Lower leg skin (tissue), 4 donors: Measurements from ENCODE around the gene SMIM8. TPM values are rescaled to one million over a fixed set of nuclear protein-coding genes. Genes with fewer than 3 reads are reported as not detected.

ENCODE experiments used
- DNase-seq, 2 donors: peaks; one replicate each; pipeline ENCODE4 v3.0.0-alpha.2; 2019; ENCODE audit warnings: low spot score in 2 of 2
- H3K4me3 ChIP-seq: fragments of 200-600 bp; sonication (generic); 2 replicates; pipeline ENCODE4 v1.5.1; 2017; ENCODE audit warnings: mild to moderate bottlenecking, low read depth; ENCODE audit not compliant: poor library complexity, severe bottlenecking
- CTCF ChIP-seq, 3 donors: fragments of 450-650 bp; IDR thresholded peaks; one replicate each; pipeline ENCODE4 v1.5.1; 2016; ENCODE audit warnings: antibody characterized with exemption in 3 of 3, mild to moderate bottlenecking in 3 of 3, moderate library complexity in 2 of 3
- POLR2A ChIP-seq, 2 donors: fragments of 450-650 bp; IDR thresholded peaks; one replicate each; pipeline ENCODE4 v1.6.1; 2016 to 2017; ENCODE audit warnings: antibody characterized with exemption in 2 of 2, mild to moderate bottlenecking in 1 of 2, moderate library complexity in 1 of 2
- WGBS, 2 donors: methylation state at CpG; one replicate each; pipeline ENCODE4 v1.1.5; 2018; 5-methylcytosine and 5-hydroxymethylcytosine counted together
- intact Hi-C: fragments of 100-400 bp; cut with DNase I; formaldehyde crosslinking; loops from one replicate; pipeline ENCODE4 v1.15.0; 2023; ENCODE audit warnings: low total_unique reads
- total RNA-seq, 4 donors: library from RNA; depleted of rRNA; stranded (reverse); fragments of >200 nt; gene quantifications; one replicate each; pipeline ENCODE4 v1.1.0, GENCODE V29; 2016

The SMIM8 gene
- total RNA-seq, 4 donors from 2014 or later, result 3.1 to 6.2 (median 4.5) TPM

GRCh38 chr6:87364602-87365252, 42.3 kb downstream of the SMIM8 start:
- no peak for DNase-seq
- no peak for TF ChIP-seq CTCF (IDR thresholded peaks at IDR 0.05)
- no peak for TF ChIP-seq POLR2A (IDR thresholded peaks at IDR 0.05)
- intact Hi-C loops, result no loop called here
- 82 to 83% methylated on average over 5 of the region's 5 CpGs for WGBS, 2 donors
- H3K4me3 ChIP-seq, result no peak overlapping the region

DNA sequence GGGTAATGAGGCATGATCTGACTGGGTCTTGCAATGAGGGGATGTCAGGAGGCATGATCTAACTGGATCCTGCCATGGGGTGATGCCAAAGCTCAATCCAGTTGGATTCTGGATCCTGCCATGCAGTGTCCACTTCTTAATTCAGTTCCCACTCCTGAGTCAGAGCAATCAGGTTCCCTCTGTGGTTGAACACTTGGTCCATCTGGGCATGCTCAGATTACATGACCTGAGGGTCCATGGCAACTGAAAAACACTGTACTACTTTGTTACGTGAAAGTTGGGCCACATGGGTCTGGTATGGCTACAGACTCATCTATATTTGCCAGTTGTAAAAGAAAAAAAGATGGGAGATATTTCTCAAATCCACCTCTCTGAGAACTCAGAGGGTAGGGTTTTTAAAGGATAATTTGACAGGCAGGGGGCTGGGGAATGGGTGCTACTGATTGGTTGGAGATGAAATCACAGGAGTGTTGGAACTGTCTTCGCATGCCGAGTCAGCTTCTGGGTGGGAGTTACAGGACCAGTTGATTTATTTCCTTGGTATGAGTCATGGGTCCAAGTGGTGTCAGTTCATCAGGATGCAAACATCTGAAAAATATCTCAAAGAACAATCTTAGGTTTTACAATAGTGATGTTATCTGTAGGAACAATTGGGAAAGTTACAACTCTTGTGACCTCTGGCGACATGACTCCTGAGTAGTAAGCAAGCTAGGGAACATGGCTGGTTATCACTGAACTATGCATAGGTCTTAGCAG, 43.9 kb downstream of the SMIM8 start:
- TF ChIP-seq POLR2A (IDR thresholded peaks at IDR 0.05) (no peak), CTCF (IDR thresholded peaks at IDR 0.05) (no peak)
- DNase-seq, result no peak
- no peak overlapping the region for H3K4me3 ChIP-seq
- intact Hi-C loops, result no loop called here
- 67 to 82% methylated on average over 4 of the region's 4 CpGs for WGBS, 2 donors

GRCh38 chr6:87366899-87367298, 44.5 kb downstream of the SMIM8 start:
- H3K4me3 ChIP-seq, result no peak overlapping the region
- TF ChIP-seq CTCF (IDR thresholded peaks at IDR 0.05) (no peak), POLR2A (IDR thresholded peaks at IDR 0.05) (no peak)
- DNase-seq, result no peak
- intact Hi-C loops, result no loop called here
- 68 to 86% methylated on average over 3 of the region's 3 CpGs for WGBS, 2 donors

- no peak overlapping the region for H3K4me3 ChIP-seq
- intact Hi-C loops, result no loop called here
- WGBS, 2 donors, result 92 to 95% methylated on average over 2 of the region's 2 CpGs
- DNase-seq, result no peak
- TF ChIP-seq POLR2A (IDR thresholded peaks at IDR 0.05) (no peak), CTCF (IDR thresholded peaks at IDR 0.05) (no peak)
Measured at GRCh38 chr6:87373377-87373776, 51.0 kb downstream of the SMIM8 start.

- intact Hi-C loops, result no loop called here
- TF ChIP-seq CTCF (IDR thresholded peaks at IDR 0.05) (no peak), POLR2A (IDR thresholded peaks at IDR 0.05) (no peak)
- DNase-seq, result no peak
Measured at GRCh38 chr6:87375315-87375714, 52.9 kb downstream of the SMIM8 start.

More at GRCh38 chr6:87375315-87375714, 52.9 kb downstream of the SMIM8 start:
- WGBS, 2 donors, result 36 to 56% methylated on average over 2 of the region's 2 CpGs
- no peak overlapping the region for H3K4me3 ChIP-seq
